HEK293 (cell line): ENCODE measurements around the gene UBE3C.

Source experiments
- BCL11A ChIP-seq: fragments of 450-650 bp; formaldehyde crosslinking; IDR thresholded peaks from 2 replicates; pipeline ENCODE4 v1.5.1; 2016; ENCODE audit warnings: low read depth, missing biosample characterization, missing genetic modification characterization
- CTCF ChIP-seq: fragments of 450-650 bp; formaldehyde crosslinking; IDR thresholded peaks from 2 replicates; pipeline ENCODE4 v1.5.1; 2016; ENCODE audit warnings: missing biosample characterization, missing genetic modification characterization
- GLI2 ChIP-seq: fragments of 450-650 bp; formaldehyde crosslinking; IDR thresholded peaks from 2 replicates; pipeline ENCODE4; 2017; ENCODE audit warnings: missing biosample characterization, missing genetic modification characterization, low read depth, borderline replicate concordance
- GLIS1 ChIP-seq: fragments of 450-650 bp; formaldehyde crosslinking; IDR thresholded peaks from 2 replicates; pipeline ENCODE4 v1.5.1; 2016; ENCODE audit warnings: missing biosample characterization, missing genetic modification characterization
- HOXC10 ChIP-seq: sonication (generic); formaldehyde crosslinking; IDR thresholded peaks from 2 replicates; pipeline ENCODE4 v1.8.1; 2023; ENCODE audit warnings: mild to moderate bottlenecking, missing genetic modification reagents
- KLF1 ChIP-seq: fragments of 450-650 bp; formaldehyde crosslinking; IDR thresholded peaks from 2 replicates; pipeline ENCODE4 v1.5.1; 2016; ENCODE audit warnings: missing biosample characterization, missing genetic modification characterization
- KLF10 ChIP-seq: fragments of 450-650 bp; IDR thresholded peaks from 2 replicates; pipeline ENCODE4 v1.5.1; 2018; ENCODE audit warnings: missing biosample characterization, mild to moderate bottlenecking, missing genetic modification characterization
- KLF7 ChIP-seq: fragments of 450-650 bp; formaldehyde crosslinking; IDR thresholded peaks from 2 replicates; pipeline ENCODE4 v1.5.1; 2016; ENCODE audit warnings: missing biosample characterization, missing genetic modification characterization, borderline replicate concordance
- PRDM6 ChIP-seq: fragments of 450-650 bp; formaldehyde crosslinking; IDR thresholded peaks from 2 replicates; pipeline ENCODE4 v1.5.1; 2017; ENCODE audit warnings: missing biosample characterization, missing genetic modification characterization
- SCRT2 ChIP-seq: fragments of 450-650 bp; formaldehyde crosslinking; IDR thresholded peaks from 2 replicates; pipeline ENCODE4 v1.5.1; 2016; ENCODE audit warnings: missing biosample characterization, missing genetic modification characterization
- TCF7L2 ChIP-seq: IDR thresholded peaks from 2 replicates; pipeline ENCODE4 v1.6.1; 2011; ENCODE audit warnings: low read depth, mild to moderate bottlenecking, inconsistent platforms, low read length, moderate library complexity, borderline replicate concordance
- YY2 ChIP-seq: fragments of 450-650 bp; formaldehyde crosslinking; IDR thresholded peaks from 2 replicates; pipeline ENCODE4 v1.5.1; 2016; ENCODE audit warnings: missing biosample characterization, missing genetic modification characterization
- ZBTB11 ChIP-seq: fragments of 450-650 bp; formaldehyde crosslinking; conservative IDR thresholded peaks from 2 replicates; pipeline ENCODE4 v1.5.1; 2016; ENCODE audit warnings: low read depth, missing biosample characterization, missing genetic modification characterization
- ZBTB17 ChIP-seq: fragments of 450-650 bp; formaldehyde crosslinking; IDR thresholded peaks from 2 replicates; pipeline ENCODE4 v1.5.1; 2016; ENCODE audit warnings: missing biosample characterization, missing genetic modification characterization
- ZBTB48 ChIP-seq: fragments of 450-650 bp; formaldehyde crosslinking; IDR thresholded peaks from 2 replicates; pipeline ENCODE4 v1.5.1; 2016; ENCODE audit warnings: missing biosample characterization, missing genetic modification characterization
- ZBTB7A ChIP-seq: fragments of 450-650 bp; formaldehyde crosslinking; IDR thresholded peaks from 2 replicates; pipeline ENCODE4 v1.5.1; 2016; ENCODE audit warnings: low read depth, missing biosample characterization, missing genetic modification characterization
- ZIC2 ChIP-seq: fragments of 450-650 bp; formaldehyde crosslinking; IDR thresholded peaks from 2 replicates; pipeline ENCODE4 v1.5.1; 2016; ENCODE audit warnings: missing biosample characterization, missing genetic modification characterization
- ZNF140 ChIP-seq: fragments of 450-650 bp; formaldehyde crosslinking; IDR thresholded peaks from 2 replicates; pipeline ENCODE4 v1.5.1; 2016; ENCODE audit warnings: missing biosample characterization, missing genetic modification characterization
- ZNF175 ChIP-seq: fragments of 450-650 bp; formaldehyde crosslinking; IDR thresholded peaks from 2 replicates; pipeline ENCODE4 v1.5.1; 2016; ENCODE audit warnings: missing biosample characterization, missing genetic modification characterization
- ZNF184 ChIP-seq: fragments of 450-650 bp; IDR thresholded peaks from 2 replicates; pipeline ENCODE4 v1.5.1; 2018; ENCODE audit warnings: missing biosample characterization, mild to moderate bottlenecking, missing genetic modification characterization
- ZNF19 ChIP-seq: fragments of 450-650 bp; formaldehyde crosslinking; IDR thresholded peaks from 2 replicates; pipeline ENCODE4; 2016; ENCODE audit warnings: missing biosample characterization, missing genetic modification characterization, low read depth
- ZNF214 ChIP-seq: fragments of 450-650 bp; formaldehyde crosslinking; IDR thresholded peaks from 2 replicates; pipeline ENCODE4 v1.5.1; 2017; ENCODE audit warnings: missing biosample characterization, mild to moderate bottlenecking, missing genetic modification characterization, borderline replicate concordance
- ZNF221 ChIP-seq: fragments of 450-650 bp; formaldehyde crosslinking; IDR thresholded peaks from 2 replicates; pipeline ENCODE4 v1.5.1; 2017; ENCODE audit warnings: missing biosample characterization, missing genetic modification characterization, borderline replicate concordance
- ZNF23 ChIP-seq: fragments of 450-650 bp; formaldehyde crosslinking; IDR thresholded peaks from 2 replicates; pipeline ENCODE4 v1.5.1; 2016; ENCODE audit warnings: missing biosample characterization, missing genetic modification characterization, borderline replicate concordance
- ZNF26 ChIP-seq: fragments of 450-650 bp; formaldehyde crosslinking; IDR thresholded peaks from 2 replicates; pipeline ENCODE4 v1.5.1; 2016; ENCODE audit warnings: missing biosample characterization, missing genetic modification characterization
- ZNF292 ChIP-seq: fragments of 450-650 bp; formaldehyde crosslinking; IDR thresholded peaks from 2 replicates; pipeline ENCODE4 v1.5.1; 2016; ENCODE audit warnings: low read depth, missing biosample characterization, missing genetic modification characterization, borderline replicate concordance
- ZNF302 ChIP-seq: fragments of 450-650 bp; formaldehyde crosslinking; IDR thresholded peaks from 2 replicates; pipeline ENCODE4 v1.5.1; 2016; ENCODE audit warnings: missing biosample characterization, missing genetic modification characterization, low read depth
- ZNF548 ChIP-seq: fragments of 450-650 bp; formaldehyde crosslinking; IDR thresholded peaks from 2 replicates; pipeline ENCODE4 v1.5.1; 2016; ENCODE audit warnings: missing biosample characterization, missing genetic modification characterization
- ZNF549 ChIP-seq: fragments of 450-650 bp; IDR thresholded peaks from 2 replicates; pipeline ENCODE4 v1.5.1; 2018; ENCODE audit warnings: missing biosample characterization, missing genetic modification characterization, mild to moderate bottlenecking, inconsistent platforms, moderate library complexity
- ZNF692 ChIP-seq: fragments of 450-650 bp; formaldehyde crosslinking; IDR thresholded peaks from 2 replicates; pipeline ENCODE4 v1.5.1; 2016; ENCODE audit warnings: missing biosample characterization, missing genetic modification characterization
- ZSCAN16 ChIP-seq: fragments of 450-650 bp; formaldehyde crosslinking; IDR thresholded peaks from 2 replicates; pipeline ENCODE4 v1.5.1; 2016; ENCODE audit warnings: missing biosample characterization, missing genetic modification characterization
- TF ChIP-seq, protein P1 (sequence below): sonication (generic); formaldehyde crosslinking; IDR thresholded peaks from 2 replicates; pipeline ENCODE4 v1.8.1; 2022; ENCODE audit warnings: mild to moderate bottlenecking, moderate library complexity, missing genetic modification reagents

Gene UBE3C

DNA sequence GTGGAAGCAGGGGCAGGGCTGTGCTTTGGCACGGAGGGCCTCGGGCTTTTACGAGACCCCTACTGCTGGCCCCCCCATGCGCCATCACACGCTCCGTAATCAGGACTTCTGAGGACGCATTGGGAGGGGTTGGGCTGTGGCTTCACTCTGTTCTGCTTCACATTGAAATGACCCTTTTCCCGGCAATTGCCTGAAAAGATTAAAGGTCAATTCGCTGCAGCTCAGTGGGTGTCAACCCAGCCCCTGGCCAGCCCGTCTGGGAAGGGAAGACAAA lies 41.7 kb upstream of the UBE3C start (continued):
- TF ChIP-seq ZNF26 (tag by site-specific recombination) (no peak), HOXC10 (no peak), ZNF214 (tag by site-specific recombination) (no peak), ZNF175 (tag by site-specific recombination) (no peak), ZNF548 (tag by site-specific recombination) (no peak), BCL11A (tag by site-specific recombination) (no peak), TCF7L2 (no peak), ZNF302 (tag by site-specific recombination) (no peak), ZNF184 (tag by site-specific recombination) (no peak), ZNF221 (no peak), ZNF19 (tag by site-specific recombination) (no peak), KLF7 (no peak), SCRT2 (tag by site-specific recombination) (no peak), ZBTB48 (tag by site-specific recombination) (no peak), YY2 (tag by site-specific recombination) (no peak), ZNF692 (tag by site-specific recombination) (no peak), ZNF23 (tag by site-specific recombination) (no peak), GLIS1 (tag by site-specific recombination) (peak; percentile 38), ZSCAN16 (tag by site-specific recombination) (no peak), KLF10 (tag by site-specific recombination) (no peak), ZBTB7A (tag by site-specific recombination) (no peak), ZBTB17 (0 out of 2 replicates have a peak, but pooled peaks have one; percentile 1), CTCF (tag by site-specific recombination) (no peak), ZNF292 (no peak), ZBTB11 (no peak), GLI2 (tag by site-specific recombination) (no peak), ZNF549 (tag by site-specific recombination) (no peak), ZNF140 (tag by site-specific recombination) (no peak), ZIC2 (tag by site-specific recombination) (peak; percentile 91), PRDM6 (tag by site-specific recombination) (no peak), KLF1 (tag by site-specific recombination) (peak; percentile 30)
- TF ChIP-seq, protein P1, sequence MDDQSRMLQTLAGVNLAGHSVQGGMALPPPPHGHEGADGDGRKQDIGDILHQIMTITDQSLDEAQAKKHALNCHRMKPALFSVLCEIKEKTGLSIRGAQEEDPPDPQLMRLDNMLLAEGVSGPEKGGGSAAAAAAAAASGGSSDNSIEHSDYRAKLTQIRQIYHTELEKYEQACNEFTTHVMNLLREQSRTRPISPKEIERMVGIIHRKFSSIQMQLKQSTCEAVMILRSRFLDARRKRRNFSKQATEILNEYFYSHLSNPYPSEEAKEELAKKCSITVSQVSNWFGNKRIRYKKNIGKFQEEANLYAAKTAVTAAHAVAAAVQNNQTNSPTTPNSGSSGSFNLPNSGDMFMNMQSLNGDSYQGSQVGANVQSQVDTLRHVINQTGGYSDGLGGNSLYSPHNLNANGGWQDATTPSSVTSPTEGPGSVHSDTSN (CRISPR knock-in tag), result no peak
